Left colon (tissue), 2 donors: ENCODE measurements around the gene CHMP6. TPM values are rescaled to one million over a fixed set of nuclear protein-coding genes. Genes with fewer than 3 reads are reported as not detected.

Experiments
- ATAC-seq: fragments of 200-7000 bp; cut with Tn5 transposase; one replicate; pipeline ENCODE4 v1.9.1; 2020; ENCODE audit warnings: mild to moderate bottlenecking, moderate library complexity
- DNase-seq, 2 donors: peaks; one replicate each; pipeline ENCODE4 v3.0.0-alpha.2; 2020
- intact Hi-C, 2 donors: fragments of 100-400 bp; cut with DNase I in 1 of 2; cut with micrococcal nuclease in 1 of 2; formaldehyde crosslinking; loops; one replicate each; pipeline versions ENCODE4 v1.11.2 to v1.14.0; 2022; cut with DNase I, micrococcal nuclease
- total RNA-seq, 2 donors: library from RNA; stranded (reverse); fragmentation: NEBNext Ultra II Directional; extraction: Animal tissue kit (Norgen Biotek cat#: 25700); gene quantifications; one replicate each; pipeline ENCODE4 v1.2.1, GENCODE V29; 2021
- donor health status: DM: no; HTN: no; CAD: no.
- donor health status: DM: yes; HTN: yes; CAD: no.

Gene CHMP6
- total RNA-seq, 2 donors from 2014 or later: 37.2 to 39.5 TPM

GRCh38 chr17:80984749-80985148, 6.9 kb upstream of the CHMP6 start:
- DNase-seq (no peak), ATAC-seq (no peak)
- intact Hi-C loops: loop anchor here in 1 of 2 donors (5.0 kb wide), 1 partner anchor 557 kb away; no protein-coding TSS in a partner anchor

DNA sequence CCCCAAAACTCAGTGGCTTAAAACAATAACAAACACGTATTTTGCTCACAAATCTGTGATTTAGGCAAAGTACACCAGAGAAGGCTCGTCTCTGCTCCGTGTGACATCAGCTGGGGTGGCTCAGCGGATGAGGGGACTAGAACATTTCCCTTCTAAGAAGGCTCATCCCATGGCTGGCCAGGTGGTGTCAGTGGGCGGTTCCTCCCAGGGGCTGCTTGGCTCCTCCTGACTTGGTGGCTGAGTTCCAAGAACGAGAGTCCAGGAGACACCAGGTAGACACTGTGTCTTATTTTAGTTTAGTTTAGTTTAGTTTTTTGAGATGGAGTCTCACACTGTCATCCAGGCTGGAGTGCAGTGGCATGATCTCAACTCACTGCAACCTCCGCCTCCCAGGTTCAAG, 5.6 kb upstream of the CHMP6 start:
- intact Hi-C loops: no loop called here
- ATAC-seq: no peak
- DNase-seq: no peak

- ATAC-seq (no peak), DNase-seq (no peak)
- intact Hi-C loops: no loop called here
Measured at GRCh38 chr17:80986816-80987475, 4.7 kb upstream of the CHMP6 start.

GRCh38 chr17:80987941-80988461, 3.6 kb upstream of the CHMP6 start:
- intact Hi-C loops: no loop called here
- no peak for ATAC-seq
- DNase-seq: no peak

DNA sequence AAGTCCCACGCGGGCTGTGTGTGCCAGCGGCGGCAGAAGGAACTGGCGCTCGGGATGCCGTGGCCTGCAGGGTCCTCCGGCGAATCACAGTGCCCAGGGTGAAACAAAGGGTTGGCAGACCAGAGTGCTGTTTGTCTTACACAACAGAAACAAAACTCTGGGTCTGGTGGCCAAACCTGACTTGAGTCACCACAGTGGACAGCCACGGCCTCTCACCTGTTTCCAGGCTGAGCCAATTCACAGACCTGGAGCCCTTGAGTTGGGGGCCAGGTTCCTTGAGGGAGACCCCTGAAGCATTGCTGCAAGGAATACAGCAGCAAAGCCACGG, 2.1 kb upstream of the CHMP6 start:
- ATAC-seq: peak; percentile 2
- intact Hi-C loops: no loop called here
- DNase-seq: no peak

GRCh38 chr17:80990921-80991644, 558 bp upstream of the CHMP6 start:
- peak; percentile 12 for ATAC-seq
- DNase-seq: peak in 1 of 2 donors; percentile 42
- intact Hi-C loops: loop anchor here in 1 of 2 donors (5.0 kb wide), 1 partner anchor 106 kb away; no protein-coding TSS in a partner anchor

- intact Hi-C loops: loop anchor here in 1 of 2 donors (5.0 kb wide), 1 partner anchor 105 kb away; no protein-coding TSS in a partner anchor
- ATAC-seq: peak; percentile 22
- DNase-seq: no peak
Measured at GRCh38 chr17:80992077-80992947, 671 bp downstream of the CHMP6 start.

GRCh38 chr17:80992948-80993624, 1.4 kb downstream of the CHMP6 start:
- ATAC-seq (peak; percentile 34), DNase-seq (no peak)
- intact Hi-C loops: loop anchor here in 1 of 2 donors (5.0 kb wide), 1 partner anchor 104 kb away; no protein-coding TSS in a partner anchor

GRCh38 chr17:80995131-80995530, 3.5 kb downstream of the CHMP6 start:
- no peak for DNase-seq
- intact Hi-C loops: no loop called here

DNA sequence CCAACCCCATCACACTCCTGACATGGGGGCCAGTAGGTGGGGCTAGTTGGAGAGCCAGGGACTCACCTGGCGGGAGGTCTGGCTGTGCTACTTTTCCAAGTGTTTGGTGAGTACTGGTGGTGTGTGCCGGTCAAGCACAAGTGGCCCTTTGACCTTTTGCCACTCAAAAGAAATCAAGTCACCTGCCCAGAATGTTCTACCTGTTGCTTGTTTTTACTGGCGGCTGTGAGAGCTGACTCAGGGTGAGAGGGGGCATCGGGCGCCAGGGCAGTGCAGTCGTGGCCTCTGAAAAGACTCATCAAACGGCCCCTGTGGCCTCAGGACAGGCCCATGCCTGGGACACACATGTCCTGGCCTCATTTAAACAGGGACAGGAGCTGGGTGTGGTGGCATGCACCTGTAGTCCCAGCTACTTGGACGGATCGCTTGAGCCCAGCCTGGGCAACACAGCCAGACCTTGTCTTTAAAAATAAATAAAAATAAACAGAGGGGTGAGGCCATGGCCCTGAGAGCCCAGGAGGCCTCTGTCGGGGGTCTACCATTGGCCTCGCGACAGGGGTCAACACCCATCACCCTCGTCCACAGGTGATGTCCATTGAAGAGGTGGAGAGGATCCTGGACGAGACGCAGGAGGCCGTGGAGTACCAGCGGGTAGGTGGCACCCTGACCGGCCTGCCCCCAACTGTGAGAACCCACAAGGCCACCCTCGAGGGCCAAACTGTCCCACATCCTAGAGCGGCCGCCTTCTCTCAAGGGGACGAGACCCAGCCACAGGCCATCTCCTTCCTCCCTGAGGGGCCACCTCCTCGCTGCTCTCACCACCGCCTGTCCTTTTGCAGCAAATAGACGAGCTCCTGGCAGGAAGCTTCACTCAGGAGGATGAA, 5.0 kb downstream of the CHMP6 start:
- intact Hi-C loops: no loop called here
- DNase-seq (no peak), ATAC-seq (no peak)

More at GRCh38 chr17:80995131-80995530, 3.5 kb downstream of the CHMP6 start:
- ATAC-seq: no peak

DNA sequence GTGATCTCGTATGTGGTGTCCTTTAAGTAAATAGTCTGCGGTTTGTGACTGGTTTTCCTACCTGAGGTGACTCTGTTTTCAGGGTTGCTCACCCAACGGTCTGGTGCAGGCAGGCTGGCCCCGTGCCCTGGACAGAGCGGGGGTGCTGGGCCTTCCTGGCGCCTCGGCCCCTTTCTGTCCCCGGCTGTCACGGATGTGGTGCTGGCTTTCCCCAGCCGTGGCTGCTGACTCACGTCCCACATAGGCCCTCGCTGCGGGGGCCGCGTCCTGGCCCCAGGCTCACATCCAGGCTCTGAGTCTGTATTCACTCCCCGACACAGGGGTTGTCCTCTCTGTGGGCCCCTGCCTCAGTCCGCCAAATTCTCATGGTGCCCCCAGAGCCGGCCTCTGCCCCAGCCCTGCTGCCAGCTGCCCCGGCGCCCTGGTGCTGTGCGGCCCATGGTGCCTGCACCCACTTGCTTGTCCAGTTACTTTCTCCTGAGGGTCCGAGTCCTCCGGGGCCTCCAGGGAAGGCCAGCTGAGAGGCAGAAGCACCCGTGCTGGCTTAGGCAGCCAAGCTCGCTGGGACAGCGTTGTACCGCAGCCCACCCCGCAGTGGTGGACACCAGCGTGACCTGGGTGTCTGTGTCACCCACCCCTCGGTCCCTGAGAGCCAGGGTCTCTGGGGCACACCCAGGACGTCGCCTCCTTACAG, 5.9 kb downstream of the CHMP6 start:
- no peak for DNase-seq
- no peak for ATAC-seq
- intact Hi-C loops: no loop called here

GRCh38 chr17:80998118-80998747, 6.6 kb downstream of the CHMP6 start:
- ATAC-seq: no peak
- intact Hi-C loops: no loop called here
- DNase-seq: no peak

GRCh38 chr17:80998748-80999535, 7.3 kb downstream of the CHMP6 start:
- no peak for DNase-seq
- intact Hi-C loops: no loop called here
- ATAC-seq: no peak

- intact Hi-C loops: no loop called here
- DNase-seq (no peak), ATAC-seq (no peak)
Measured at GRCh38 chr17:80999536-81000333, 8.1 kb downstream of the CHMP6 start.

GRCh38 chr17:81000334-81000630, 8.6 kb downstream of the CHMP6 start:
- no peak for ATAC-seq
- DNase-seq: no peak
- intact Hi-C loops: no loop called here
